Measurements from ENCODE around the gene PANK1.
"Not testable (repeated sequence)": the region's sequence is repeated elsewhere in the genome, so short reads cannot be mapped to it uniquely, and the experiment has no call there.

PANK1 gene

DNA sequence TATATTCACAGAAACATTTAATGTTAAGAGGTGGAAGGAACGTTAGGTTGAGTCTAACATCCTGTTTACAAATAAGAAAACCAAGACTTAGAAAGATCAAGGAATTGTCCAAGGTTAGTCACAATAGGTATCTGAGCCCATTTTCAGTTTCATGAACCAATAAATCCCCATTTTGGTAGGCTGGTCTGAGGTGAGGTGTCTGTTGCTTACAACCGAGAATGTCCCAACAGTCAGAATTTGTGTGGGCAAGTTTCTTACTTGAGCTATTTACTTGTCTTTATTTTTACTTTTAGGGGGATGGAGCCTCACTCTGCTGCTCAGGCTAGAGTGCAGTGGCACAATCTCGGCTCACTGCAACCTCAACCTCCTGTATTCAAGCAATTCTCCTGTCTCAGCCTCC is 23.6 kb downstream of the PANK1 start:
- TF ChIP-seq, protein P1, sequence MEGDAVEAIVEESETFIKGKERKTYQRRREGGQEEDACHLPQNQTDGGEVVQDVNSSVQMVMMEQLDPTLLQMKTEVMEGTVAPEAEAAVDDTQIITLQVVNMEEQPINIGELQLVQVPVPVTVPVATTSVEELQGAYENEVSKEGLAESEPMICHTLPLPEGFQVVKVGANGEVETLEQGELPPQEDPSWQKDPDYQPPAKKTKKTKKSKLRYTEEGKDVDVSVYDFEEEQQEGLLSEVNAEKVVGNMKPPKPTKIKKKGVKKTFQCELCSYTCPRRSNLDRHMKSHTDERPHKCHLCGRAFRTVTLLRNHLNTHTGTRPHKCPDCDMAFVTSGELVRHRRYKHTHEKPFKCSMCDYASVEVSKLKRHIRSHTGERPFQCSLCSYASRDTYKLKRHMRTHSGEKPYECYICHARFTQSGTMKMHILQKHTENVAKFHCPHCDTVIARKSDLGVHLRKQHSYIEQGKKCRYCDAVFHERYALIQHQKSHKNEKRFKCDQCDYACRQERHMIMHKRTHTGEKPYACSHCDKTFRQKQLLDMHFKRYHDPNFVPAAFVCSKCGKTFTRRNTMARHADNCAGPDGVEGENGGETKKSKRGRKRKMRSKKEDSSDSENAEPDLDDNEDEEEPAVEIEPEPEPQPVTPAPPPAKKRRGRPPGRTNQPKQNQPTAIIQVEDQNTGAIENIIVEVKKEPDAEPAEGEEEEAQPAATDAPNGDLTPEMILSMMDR (IDR thresholded peaks at IDR 0.05; ENCODE audit: insufficient read depth, low read length, missing control alignments): no peak
- CTCF ChIA-PET: no interaction called here
- DNase-seq (ENCODE audit: low read depth, low spot score): no peak
- POLR2A ChIA-PET: no interaction called here
- H3K4me3 ChIP-seq (ENCODE audit: low read depth, low read length): no peak overlapping the region

DNA sequence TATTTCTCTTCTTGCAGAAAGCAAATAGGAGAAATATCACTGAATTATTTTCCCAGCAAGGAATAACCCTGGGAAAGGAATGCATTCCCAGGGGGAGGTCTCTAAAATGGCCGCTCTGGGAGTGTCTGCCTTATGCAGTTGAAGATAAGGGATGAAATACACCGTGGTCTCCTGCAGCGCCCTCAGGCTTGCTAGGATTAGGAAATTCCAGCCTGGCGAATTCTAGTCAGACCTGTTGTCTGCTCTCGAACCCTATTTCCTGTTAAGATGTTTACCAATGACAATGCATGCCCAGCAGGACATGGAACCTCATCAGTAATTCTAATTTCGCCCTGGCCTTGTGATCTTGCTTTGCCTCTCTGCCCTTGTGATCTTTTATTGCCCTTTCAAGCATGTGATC is 24.7 kb downstream of the PANK1 start:
- H3K4me3 ChIP-seq (ENCODE audit: low read depth, low read length); DNase-seq (ENCODE audit: low read depth, low spot score); POLR2A ChIA-PET: not testable (repeated sequence)
- CTCF ChIA-PET: interaction anchor here (0.9 kb wide), 1 partner anchor 13 kb away, joined by 3 read pairs; no protein-coding TSS in a partner anchor

DNA sequence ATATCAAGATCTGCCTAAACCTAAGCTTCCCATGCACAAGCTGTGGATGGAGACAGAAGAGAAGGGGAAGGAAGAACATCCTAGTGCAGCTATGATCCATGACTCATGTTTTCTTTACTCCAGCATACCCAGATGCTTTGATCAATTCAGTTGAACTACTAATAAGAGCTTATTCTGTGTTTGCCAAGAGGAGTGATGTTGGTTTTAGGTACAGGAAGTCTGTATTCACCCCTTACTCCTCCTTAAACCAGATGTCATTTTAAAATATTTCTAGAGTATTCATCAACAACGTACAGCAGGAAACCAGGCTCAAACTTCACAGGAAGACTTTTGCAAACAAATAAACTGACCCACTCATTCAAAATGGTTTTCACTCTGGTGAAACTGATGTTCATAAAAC is 29.2 kb downstream of the PANK1 start:
- no peak for DNase-seq (ENCODE audit: low read depth, low spot score)
- POLR2A ChIA-PET: no interaction called here
- CTCF ChIA-PET: interaction anchor here (1.1 to 1.3 kb wide), 2 partner anchors 12 to 13 kb away, joined by 3 read pairs; no protein-coding TSS in a partner anchor
- H3K4me3 ChIP-seq (ENCODE audit: low read depth, low read length): no peak overlapping the region
- TF ChIP-seq, protein P1 (IDR thresholded peaks at IDR 0.05; ENCODE audit: insufficient read depth, low read length, missing control alignments): no peak

DNA sequence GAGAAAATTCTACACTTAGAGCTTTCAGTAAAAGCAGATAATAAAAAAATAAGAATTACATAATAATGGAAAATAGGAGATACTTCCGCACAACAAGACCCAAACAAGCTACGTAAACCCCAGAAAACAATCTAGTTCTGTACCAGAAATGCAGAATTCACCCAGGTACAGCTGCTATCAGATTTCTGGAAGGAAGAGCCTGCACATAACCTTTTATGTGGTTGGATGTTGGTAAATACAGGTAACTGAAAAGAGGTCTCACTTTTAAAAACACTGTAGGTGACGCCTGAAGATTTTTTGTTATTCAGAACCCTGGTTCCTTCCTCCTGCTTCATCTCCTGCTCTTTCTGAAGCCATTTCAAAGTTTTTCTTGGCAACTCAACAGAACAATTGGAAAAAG is 29.9 kb downstream of the PANK1 start:
- CTCF ChIA-PET: interaction anchor here (1.1 to 1.3 kb wide), 2 partner anchors 12 to 14 kb away, joined by 3 read pairs; no protein-coding TSS in a partner anchor
- POLR2A ChIA-PET: no interaction called here
- DNase-seq (ENCODE audit: low read depth, low spot score): no peak
- H3K4me3 ChIP-seq (ENCODE audit: low read depth, low read length): no peak overlapping the region
- TF ChIP-seq, protein P1 (IDR thresholded peaks at IDR 0.05; ENCODE audit: insufficient read depth, low read length, missing control alignments): no peak

DNA sequence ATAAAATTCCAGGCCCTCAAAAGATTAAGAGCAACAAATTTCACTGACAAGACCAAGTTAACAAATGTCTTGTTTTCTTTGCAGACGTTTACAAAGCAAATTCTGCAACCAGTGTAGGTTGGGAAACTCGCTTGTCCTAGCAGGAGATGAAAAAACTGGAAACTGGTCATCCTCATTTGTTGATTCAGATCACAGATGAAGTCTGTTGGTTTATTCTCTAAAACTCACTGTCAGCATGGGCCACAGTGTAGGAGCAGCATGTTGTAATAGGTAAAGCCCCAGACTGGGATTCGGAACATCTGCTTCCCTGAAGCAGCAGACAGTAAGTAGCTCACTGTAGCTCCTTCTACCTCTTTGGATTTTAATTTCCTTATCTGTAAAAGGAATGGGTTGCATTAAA is 31.5 kb downstream of the PANK1 start:
- no peak overlapping the region for H3K4me3 ChIP-seq (ENCODE audit: low read depth, low read length)
- DNase-seq (ENCODE audit: low read depth, low spot score): no peak
- POLR2A ChIA-PET: no interaction called here
- CTCF ChIA-PET: no interaction called here
- TF ChIP-seq, protein P1 (IDR thresholded peaks at IDR 0.05; ENCODE audit: insufficient read depth, low read length, missing control alignments): no peak

DNA sequence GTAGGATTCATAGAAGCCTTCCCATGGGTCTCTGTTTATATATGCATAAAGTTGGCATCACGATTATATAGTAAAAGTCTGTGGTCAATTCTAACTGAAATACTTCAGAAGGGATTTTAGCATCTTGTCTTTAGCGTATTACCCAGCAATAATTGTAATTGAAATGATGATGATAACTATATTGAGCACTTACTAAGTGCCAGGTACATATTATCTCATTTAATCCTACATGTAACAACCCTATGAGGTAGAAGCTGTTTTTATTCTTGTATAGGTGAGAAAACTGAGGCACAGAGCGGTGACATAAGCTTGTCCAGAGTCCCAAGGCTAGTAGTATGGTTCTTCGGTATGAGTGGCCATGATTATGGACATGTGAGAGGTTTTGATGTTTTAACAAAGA is 33.8 kb downstream of the PANK1 start:
- ChIA-PET POLR2A (no interaction called here), CTCF (interaction anchor here (2.4 kb wide), 1 partner anchor 33 kb away, joined by 5 read pairs; no protein-coding TSS in a partner anchor)
- DNase-seq (ENCODE audit: low read depth, low spot score): no peak
- TF ChIP-seq, protein P1 (IDR thresholded peaks at IDR 0.05; ENCODE audit: insufficient read depth, low read length, missing control alignments): no peak
- H3K4me3 ChIP-seq (ENCODE audit: low read depth, low read length): no peak overlapping the region

DNA sequence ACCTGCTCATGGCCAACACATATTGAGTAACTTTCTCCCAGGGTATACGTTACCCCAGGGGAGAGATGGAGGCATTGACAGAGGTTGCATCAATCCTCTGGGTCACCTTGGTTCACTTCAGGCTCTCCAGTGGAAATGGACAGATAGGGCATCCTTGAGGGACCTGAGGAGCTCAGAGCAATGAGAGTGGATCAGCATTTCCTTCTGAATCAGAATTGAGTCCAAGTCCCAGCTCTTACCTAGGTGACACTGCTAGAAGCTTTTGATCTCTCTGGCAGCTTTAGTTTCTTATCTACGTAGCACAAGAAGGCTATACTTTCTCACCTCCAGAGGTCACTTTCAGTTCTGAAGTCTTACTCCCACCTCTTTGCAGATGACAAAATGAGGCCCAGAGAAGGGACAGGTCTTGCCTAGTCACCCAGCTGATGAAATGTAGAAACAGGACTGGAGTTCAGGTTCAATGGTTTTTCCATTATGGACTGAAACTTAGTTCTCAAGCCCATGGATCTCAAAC is 35.2 kb downstream of the PANK1 start:
- CTCF ChIA-PET: interaction anchor here (2.4 kb wide), 1 partner anchor 34 kb away, joined by 5 read pairs; no protein-coding TSS in a partner anchor
- H3K4me3 ChIP-seq (ENCODE audit: low read depth, low read length): no peak overlapping the region
- no peak for DNase-seq (ENCODE audit: low read depth, low spot score)
- POLR2A ChIA-PET: no interaction called here
- TF ChIP-seq, protein P1 (IDR thresholded peaks at IDR 0.05; ENCODE audit: insufficient read depth, low read length, missing control alignments): no peak

Measured in AG04449 (cell line).